Cardiac fibroblast (primary cell): ENCODE data around the gene UGT2B28.
"Not testable (repeated sequence)": the region's sequence is repeated elsewhere in the genome, so short reads cannot be mapped to it uniquely, and the experiment has no call there.

Source experiments
- DNase-seq, 2 donors: peaks; one replicate each; pipeline versions ENCODE4 v3.0.0 to v3.0.0-alpha.2; 2010; ENCODE audit warnings: low read depth in 2 of 2
- H3K4me3 ChIP-seq, 2 donors: replicated peaks in 1 of 2; 1 replicate in 1 of 2; 2 replicates in 1 of 2; pipeline ENCODE4 v1.5.1; 2011; ENCODE audit warnings: low read depth in 2 of 2, low read length in 2 of 2, mild to moderate bottlenecking in 2 of 2, moderate library complexity in 1 of 2
- TF ChIP-seq, protein P1 (sequence below): IDR thresholded peaks from one replicate; pipeline ENCODE4 v1.5.1; 2011; ENCODE audit warnings: low read depth, mild to moderate bottlenecking, low read length, inconsistent platforms

Gene UGT2B28

DNA sequence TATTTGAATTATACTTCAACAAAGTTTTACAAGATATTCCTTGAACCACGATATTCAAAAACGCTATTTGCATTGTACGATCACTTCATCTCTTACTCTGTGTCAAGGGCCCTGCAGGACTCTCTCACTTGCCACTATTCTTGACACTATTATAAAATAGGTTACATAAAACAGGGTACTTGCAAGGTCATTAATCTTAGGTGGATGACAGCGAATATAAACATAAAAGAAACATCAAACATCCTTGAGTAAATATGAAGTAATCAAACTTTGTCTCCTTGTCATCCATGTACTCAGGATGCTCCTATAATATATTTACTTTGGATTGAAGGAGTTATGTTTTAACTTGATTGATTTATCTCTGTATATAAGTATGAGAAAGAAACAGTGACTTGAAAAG lies at the start of gene UGT2B28:
UGT2B28 (plus strand) TSS at position 395 of the 400 bp plus-strand sequence. CDS start 26 bp downstream, outside the sequence.
- not testable (repeated sequence) for H3K4me3 ChIP-seq

DNA sequence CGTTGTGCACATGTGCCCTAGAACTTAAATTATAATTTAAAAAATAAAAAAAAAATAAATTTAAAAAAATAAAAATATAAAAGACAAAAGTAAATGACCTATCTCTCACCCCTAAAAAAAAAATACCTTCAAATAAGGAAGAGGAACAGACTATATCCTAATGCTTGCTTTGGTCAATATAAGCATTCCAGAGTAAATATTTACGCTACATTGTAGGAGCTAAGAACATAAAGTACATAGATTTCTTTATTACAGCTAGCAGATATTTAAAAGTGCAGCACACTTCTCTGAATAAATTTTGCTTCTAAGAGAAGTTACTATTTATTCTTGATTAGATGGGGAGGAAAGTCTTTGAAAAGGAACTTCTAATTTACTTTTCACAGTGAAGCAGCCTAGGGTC lies 41.2 kb upstream of the UGT2B28 start:
- TF ChIP-seq, protein P1, sequence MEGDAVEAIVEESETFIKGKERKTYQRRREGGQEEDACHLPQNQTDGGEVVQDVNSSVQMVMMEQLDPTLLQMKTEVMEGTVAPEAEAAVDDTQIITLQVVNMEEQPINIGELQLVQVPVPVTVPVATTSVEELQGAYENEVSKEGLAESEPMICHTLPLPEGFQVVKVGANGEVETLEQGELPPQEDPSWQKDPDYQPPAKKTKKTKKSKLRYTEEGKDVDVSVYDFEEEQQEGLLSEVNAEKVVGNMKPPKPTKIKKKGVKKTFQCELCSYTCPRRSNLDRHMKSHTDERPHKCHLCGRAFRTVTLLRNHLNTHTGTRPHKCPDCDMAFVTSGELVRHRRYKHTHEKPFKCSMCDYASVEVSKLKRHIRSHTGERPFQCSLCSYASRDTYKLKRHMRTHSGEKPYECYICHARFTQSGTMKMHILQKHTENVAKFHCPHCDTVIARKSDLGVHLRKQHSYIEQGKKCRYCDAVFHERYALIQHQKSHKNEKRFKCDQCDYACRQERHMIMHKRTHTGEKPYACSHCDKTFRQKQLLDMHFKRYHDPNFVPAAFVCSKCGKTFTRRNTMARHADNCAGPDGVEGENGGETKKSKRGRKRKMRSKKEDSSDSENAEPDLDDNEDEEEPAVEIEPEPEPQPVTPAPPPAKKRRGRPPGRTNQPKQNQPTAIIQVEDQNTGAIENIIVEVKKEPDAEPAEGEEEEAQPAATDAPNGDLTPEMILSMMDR: no peak
- DNase-seq: no peak
- no peak overlapping the region for H3K4me3 ChIP-seq

More for the DNA sequence above, at the start of gene UGT2B28:
- DNase-seq: not testable (repeated sequence)

DNA sequence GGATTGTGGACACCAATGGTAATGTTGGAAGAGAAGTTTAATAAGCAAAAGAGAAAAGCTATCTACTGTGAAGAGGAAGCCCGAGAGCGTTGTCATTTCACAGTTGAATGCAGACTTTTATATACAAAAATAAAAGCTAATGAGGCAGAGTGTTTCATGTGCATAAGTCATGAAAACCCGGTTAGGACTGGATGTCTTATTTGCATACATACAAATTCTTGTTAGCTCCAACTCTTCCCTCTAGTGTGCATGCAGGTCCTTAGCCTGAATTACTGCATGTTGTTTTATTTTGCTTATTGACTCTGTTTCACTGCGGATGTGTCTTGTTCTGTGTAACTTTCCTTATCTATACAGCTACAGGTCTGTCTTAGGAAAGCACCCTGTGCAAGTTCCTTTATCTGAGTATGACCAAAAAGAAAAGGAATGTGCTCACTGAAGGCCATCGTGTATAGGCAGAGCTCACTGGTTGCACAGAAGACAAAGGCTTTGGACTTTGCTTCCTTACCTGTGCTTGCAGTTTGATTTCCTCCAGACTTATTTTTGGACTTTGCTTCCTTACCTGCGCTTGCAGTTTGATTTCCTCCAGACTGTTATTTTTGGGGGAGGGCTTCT lies 40.6 kb upstream of the UGT2B28 start:
- TF ChIP-seq, protein P1: no peak
- H3K4me3 ChIP-seq: no peak overlapping the region
- no peak for DNase-seq

DNA sequence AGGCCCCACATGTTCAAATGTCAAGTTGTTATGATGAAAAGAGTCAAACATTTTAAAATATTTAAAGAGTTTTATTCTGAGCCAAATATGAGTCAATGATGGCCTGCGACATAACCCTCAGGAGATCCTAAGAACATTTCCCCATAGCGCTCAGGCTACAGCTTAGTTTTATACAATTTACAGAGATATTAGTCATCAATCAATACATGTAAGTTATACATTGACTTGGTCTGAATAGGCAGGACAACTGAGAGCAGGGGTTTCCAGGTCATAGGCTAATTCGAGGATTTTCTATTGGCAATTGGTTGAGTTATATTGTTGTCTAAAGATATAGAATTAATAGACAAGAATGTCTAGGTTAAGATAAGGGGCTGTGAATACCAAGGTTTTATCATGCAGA lies 39.5 kb upstream of the UGT2B28 start:
- DNase-seq, H3K4me3 ChIP-seq: not testable (repeated sequence)

DNA sequence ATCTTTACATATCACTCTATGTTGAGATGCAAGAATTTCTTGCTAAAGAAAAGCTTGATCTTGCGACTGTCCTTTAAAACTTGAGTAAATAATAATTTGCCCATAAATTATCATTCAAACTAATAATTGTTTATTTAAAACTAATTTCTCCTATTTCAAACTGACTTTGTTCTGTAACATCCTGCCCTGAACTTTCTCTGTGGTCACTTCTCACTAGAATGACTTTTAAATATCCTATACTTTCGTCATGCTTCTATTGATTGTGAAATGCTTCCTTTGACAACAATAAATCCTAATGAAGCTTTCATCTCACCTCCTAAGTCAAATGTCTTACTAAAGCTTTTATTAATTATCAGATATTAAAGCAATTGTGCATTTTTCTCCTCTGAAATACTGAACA lies 38.5 kb upstream of the UGT2B28 start:
- DNase-seq, H3K4me3 ChIP-seq: not testable (repeated sequence)

DNA sequence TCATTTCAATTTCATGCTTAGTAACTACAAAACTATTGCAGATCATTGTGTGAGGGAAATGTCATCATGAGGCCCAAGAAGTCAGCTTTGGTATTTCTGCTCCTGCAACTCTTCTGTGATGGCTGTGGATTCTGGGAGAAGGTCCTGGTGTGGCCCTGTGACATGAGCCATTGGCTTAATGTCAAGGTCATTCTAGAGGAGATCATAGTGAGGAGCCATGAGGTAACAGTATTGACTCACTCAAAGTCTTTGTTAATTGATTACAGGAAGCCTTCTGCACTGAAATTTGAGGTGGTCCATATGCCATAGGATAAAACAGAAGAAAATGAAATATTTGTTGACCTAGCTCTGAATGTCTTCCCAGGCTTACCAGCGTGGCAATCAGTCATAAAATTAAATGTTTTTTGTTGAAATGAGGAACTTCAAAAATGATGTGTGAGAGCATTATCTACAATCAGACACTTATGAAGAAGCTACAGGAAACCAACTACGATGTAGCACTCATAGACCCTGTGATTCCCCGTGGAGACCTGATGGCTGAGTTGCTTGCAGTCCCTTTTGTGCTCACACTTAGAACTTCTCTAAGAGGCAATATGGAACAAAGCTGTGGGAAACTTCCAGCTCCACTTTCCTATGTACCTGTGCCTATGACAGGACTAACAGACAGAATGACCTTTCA lies 37.6 kb upstream of the UGT2B28 start:
- H3K4me3 ChIP-seq, DNase-seq: not testable (repeated sequence)

DNA sequence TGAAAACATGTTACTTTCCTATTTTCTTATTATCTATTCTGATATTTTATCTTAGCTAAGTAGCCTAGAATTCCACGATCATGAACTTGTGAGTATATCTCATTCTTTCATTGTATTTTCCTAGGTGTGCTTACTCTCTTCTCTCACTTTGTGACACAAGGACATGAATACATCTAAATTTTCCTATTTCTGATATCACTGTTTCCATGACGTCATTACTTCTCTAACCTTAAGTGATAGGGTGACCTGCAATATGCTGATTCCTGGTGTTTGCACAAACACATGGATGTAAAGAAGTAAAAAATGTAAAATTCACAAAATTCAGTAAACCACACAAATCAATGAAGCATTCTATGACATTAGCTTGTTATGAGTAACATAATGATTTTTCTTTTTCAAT lies 29.4 kb upstream of the UGT2B28 start:
- not testable (repeated sequence) for H3K4me3 ChIP-seq, DNase-seq

DNA sequence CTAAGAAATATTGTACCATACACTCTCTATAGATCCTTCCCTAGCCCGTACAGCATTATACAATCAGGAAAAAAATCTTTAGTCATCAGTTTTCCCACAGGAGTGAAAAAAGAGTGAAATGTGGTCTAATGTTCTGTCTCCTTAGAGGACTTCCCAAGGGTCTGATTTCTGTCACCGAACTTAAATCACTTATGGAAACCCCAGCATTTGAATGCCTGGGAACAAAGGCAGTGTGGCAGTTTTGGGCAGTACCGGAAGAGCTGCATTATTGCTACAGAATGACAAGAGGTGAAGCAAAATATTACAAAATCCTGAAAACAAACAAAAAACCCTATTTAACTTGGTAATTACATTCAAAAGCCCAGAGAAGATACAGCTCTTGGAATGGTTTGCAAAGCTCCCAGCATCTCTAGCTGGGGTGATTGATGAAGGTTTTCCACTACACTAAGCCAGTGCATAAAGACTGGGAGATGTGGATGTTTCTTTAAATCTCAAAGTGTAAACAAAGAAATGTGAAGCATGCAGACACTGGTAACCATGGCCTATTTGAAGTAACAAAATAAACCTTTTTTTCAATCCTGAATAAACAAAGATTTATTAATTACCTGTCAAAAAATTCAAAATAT lies 27.0 kb upstream of the UGT2B28 start:
- H3K4me3 ChIP-seq, DNase-seq: not testable (repeated sequence)

DNA sequence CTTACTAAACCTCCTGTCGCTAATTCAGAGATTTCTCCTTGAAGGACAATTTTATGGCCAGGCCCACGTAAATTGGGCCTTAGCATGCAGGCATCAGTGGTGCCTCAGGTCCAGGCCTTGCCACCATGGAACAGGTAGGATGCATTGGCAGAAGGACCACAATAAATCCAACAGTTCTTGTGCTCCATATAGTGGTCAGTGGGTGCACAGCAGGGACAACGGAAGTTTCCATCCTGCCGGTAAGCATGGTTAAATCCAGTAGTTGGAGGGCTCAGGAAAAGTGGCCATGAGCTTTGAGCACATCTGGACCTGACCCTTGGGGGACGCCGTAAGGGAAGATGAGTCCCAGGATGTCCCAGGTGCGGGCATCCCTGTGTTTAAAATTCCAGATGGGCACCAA lies 11.7 kb upstream of the UGT2B28 start:
- H3K4me3 ChIP-seq, DNase-seq: not testable (repeated sequence)

DNA sequence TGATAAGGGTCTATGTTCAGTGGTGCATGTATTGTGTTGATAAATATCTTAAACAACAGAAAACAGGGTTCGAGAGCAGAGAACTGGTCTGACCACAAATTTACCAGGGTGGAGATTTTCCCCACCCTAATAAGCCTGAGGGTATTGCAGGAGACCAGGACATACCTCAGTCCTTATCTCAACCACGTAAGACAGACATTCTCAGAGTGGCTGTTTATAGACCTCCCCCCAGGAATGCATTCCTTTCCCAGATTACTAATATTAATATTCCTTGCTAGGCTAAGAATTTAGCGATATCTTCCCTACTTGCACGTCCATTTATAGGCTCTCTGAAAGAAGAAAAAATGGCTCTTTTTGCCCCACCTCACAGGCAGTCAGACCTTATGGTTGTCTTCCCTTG lies 16.1 kb downstream of the UGT2B28 start:
- not testable (repeated sequence) for DNase-seq, H3K4me3 ChIP-seq

DNA sequence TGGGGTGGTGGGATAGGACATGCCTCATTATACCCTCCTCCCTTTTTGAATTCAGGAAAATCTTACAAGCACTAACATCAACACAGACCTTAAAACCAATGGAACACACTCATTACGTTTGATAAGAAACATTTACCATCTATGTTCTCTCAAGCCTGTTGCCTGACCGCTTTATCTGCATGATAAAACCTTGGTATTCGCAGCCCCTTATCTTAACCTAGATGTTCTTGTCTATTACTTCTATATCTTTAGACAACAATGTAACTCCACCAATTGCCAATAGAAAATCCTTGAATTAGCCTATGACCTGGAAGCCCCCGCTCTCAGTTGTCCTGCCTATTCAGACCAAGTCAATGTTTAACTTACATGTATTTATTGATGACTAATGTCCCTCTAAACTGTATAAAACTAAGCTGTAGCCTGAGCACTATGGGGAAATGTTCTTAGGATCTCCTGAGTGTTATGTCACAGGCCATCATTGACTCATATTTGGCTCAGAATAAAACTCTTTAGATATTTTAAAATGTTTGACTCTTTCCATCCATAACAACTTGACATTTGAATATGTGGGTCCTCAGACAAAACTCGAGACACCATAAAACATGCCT lies 28.3 kb downstream of the UGT2B28 start:
- not testable (repeated sequence) for DNase-seq, H3K4me3 ChIP-seq

DNA sequence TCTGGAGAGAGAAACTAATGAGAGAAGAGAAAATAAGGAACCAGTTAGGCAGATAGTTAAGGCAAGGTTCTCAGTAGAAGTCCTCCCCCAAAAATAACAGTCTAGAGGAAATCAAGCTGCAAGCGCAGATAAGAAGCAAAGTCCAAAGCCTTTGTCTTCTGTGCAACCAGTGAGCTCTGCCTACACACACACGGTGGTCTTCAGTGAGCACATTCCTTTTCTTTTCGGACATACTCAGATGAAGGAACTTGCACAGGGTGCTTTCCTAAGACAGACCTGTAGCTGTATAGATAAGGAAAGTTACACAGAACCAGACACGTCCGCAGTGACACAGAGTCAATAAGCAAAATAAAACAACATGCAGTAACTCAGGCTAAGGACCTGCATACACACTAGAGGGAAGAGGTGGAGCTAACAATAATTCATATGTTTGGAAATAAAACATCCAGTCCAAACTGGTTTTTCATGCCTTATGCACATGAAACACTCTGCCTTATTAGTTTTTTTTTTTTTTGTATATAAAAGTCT lies 29.3 kb downstream of the UGT2B28 start:
- H3K4me3 ChIP-seq, DNase-seq: not testable (repeated sequence)

DNA sequence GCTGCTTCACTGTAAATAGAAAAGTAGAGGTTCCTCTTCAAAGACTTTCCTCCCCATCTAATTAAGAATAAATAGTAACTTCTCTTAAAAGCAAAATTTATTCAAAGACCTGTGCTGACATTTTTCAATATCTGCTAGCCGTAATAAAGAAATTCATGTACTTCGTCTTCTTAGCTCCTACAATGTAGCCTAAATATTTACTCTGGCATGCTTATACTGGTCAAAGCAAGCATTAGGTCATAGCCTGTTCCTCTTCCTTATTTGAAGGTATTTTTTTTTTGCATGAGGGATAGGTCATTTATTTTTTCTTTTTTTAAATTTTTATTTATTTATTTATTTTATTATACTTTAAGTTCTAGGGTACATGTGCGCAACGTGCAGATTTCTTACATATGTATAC lies 30.0 kb downstream of the UGT2B28 start:
- not testable (repeated sequence) for H3K4me3 ChIP-seq

More for the DNA sequence above, 30.0 kb downstream of the UGT2B28 start:
- DNase-seq: not testable (repeated sequence)
